GM10266 (cell line): ENCODE measurements around the gene ARG1.

Source experiments
- DNase-seq: peaks from one replicate; pipeline ENCODE4 v3.0.0; 2012; ENCODE audit errors: extremely low spot score
- TF ChIP-seq, protein P1 (sequence below): IDR thresholded peaks from 2 replicates; pipeline ENCODE4 v1.5.1; 2012; ENCODE audit warnings: mild to moderate bottlenecking, low read depth; ENCODE audit not compliant: control insufficient read depth, insufficient read depth; ENCODE audit errors: missing control alignments

The ARG1 gene

GRCh38 chr6:131602781-131603312 is 29.8 kb downstream of the ARG1 start:
- no peak for DNase-seq
- TF ChIP-seq, protein P1, sequence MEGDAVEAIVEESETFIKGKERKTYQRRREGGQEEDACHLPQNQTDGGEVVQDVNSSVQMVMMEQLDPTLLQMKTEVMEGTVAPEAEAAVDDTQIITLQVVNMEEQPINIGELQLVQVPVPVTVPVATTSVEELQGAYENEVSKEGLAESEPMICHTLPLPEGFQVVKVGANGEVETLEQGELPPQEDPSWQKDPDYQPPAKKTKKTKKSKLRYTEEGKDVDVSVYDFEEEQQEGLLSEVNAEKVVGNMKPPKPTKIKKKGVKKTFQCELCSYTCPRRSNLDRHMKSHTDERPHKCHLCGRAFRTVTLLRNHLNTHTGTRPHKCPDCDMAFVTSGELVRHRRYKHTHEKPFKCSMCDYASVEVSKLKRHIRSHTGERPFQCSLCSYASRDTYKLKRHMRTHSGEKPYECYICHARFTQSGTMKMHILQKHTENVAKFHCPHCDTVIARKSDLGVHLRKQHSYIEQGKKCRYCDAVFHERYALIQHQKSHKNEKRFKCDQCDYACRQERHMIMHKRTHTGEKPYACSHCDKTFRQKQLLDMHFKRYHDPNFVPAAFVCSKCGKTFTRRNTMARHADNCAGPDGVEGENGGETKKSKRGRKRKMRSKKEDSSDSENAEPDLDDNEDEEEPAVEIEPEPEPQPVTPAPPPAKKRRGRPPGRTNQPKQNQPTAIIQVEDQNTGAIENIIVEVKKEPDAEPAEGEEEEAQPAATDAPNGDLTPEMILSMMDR = no peak

DNA sequence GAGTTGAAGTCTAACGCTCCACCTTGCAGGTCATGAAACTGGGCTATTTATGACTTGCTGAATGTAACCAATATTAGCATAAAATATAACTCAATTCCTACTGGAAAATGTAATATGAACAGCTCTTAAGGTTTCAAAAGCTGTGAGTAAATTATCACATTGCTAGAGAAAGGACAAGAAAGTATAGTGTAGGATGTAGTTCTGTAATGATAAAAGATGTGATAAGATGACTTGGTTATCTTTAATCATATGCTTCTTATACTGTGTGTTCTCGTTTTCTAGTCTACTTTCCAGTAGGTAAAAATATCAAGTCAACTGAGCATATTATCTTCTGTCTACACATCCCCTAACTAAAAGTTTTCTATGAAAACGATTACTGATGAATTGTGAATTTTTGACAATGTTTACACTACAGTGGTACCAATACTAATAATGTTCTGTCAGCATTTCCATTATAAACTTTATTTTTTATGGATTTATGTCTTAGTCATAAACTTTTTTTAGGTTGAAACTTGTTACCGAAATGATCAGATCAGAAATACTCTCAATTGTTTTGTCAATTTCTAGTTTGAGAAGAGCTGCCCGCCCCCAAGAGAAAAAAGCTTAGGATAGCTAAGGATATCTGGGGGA is 40.4 kb downstream of the ARG1 start:
- no peak for DNase-seq
- TF ChIP-seq, protein P1 = no peak

GRCh38 chr6:131615275-131615674 is 42.2 kb downstream of the ARG1 start:
- no peak for DNase-seq
- TF ChIP-seq, protein P1 = no peak

DNA sequence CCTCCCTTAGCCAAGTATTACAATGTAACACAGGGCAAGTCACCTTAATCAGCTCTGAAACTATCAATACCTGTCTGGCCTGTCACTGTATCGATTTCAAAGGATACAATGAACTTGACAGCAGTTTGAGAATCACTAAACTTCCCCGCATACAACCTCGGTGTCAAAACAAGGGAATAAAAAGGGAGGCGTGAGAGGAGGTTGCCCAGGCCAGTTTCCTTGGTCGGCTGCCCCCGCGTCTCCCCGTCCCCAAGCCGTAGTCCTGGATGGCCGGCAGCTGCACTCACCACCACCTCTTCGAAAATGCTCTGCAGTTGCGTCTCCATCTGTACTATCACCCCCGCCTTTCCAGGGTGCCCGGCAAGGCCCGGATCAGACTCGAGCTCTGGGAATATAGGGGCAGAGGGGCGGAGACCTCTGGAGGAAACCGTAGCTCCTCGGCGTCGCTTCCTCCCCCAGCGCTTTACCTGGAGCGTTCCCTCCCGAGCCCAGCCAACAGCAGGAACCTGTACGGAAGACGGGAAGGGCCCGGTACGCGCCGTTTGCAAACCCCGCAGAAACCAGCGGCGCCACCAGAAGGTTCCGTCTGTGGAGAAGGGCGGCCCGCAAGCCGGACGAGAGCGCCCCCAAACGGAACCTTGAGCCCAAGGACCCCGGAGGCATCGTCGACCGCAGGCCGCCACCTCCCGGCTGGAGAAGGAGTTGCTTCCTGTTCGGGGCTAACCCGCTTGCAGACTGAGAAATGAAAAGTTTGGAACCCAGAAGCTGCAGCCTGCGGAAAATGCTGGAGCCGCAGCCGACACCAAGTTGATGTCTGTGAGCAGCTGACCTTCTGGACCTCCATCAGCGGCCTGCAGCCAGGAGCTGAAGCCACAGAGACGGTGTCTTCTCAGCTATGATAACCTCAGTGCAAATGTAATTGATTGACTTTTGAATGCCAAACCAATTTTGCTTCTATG is 55.0 kb downstream of the ARG1 start, which contains the start of gene MED23:
MED23 (minus strand) TSS at position 519 of the 959 bp plus-strand sequence; CDS start at position 326, 193 bp downstream.
- TF ChIP-seq, protein P1 = peak; percentile 100
- DNase-seq = peak; percentile 82

GRCh38 chr6:131628726-131629125 is 55.7 kb downstream of the ARG1 start:
- no peak for DNase-seq

GRCh38 chr6:131629651-131630050 is 56.6 kb downstream of the ARG1 start:
- no peak for DNase-seq
- TF ChIP-seq, protein P1 = no peak

More at GRCh38 chr6:131628726-131629125, 55.7 kb downstream of the ARG1 start:
- TF ChIP-seq, protein P1 = no peak
